SIG-M5 (cell line): ENCODE data around the gene LSM12.
"Not testable (repeated sequence)": the region's sequence is repeated elsewhere in the genome, so short reads cannot be mapped to it uniquely, and the experiment has no call there.

Experiments
- DNase-seq: peaks from one replicate; lab custom pipeline; 2025; lab: John Stamatoyannopoulos, UW

Gene LSM12

DNA sequence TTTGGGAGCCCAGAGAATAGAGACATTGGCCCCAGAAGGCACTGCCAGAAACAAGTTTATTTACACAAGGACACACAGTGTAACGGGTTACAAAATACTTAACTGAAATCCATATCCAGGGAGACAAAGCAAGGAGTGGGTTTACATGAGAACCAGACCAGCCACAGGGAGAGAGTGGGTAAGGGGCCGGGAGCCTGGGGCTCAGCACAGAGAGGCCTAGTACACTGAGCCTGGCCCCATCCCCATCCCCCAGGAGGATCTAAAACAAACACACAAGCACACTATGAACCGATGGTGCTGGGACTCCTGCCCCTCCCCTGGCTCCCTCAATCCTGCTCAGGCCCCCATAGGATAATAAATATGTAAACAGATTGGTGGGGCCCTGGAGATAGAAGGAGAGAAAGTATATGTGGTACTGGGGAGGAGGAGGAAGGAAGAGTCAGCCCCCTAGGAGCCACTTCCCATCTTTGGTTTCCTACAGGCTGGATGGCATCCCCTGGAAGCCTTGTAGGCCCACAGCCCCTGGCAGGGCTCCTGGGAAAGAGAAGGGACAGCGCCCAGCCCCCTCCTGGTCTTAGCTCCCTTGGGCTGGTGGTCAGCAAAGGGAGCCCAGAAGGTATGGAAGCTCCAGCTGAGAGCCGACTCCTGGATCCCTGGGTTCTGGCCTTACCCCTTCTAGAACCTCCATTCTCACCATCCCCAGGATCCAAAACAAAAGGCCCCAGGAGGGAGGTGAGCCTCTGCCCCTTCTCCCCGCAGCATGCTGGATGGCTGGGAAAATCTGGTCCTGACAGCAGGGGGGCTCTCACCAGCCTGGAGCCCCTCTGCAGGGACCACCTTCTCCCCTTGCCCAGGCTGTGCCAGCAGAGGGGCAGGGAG is 10.5 kb upstream of the LSM12 start:
- DNase-seq: no peak

- no peak for DNase-seq
Observed at GRCh38 chr17:44075598-44076293, 9.3 kb upstream of the LSM12 start.

DNA sequence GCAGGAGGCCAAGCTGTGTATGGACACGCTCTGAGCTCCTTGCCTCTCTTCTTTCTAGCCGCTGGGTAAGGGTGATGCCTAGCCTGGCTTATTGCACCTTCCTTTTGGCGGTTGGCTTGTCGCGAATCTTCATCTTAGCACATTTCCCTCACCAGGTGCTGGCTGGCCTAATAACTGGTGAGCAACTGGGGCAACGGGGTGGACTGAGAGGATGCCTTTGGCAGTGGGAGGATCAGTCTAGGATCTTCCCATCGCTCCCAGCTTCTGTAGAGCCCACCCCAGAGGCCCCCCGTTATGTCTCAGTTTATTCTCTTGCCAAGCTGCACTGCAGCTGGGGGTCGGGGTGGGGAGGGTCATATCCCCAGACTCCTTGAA is 8.4 kb upstream of the LSM12 start:
- DNase-seq: no peak

- no peak for DNase-seq
Observed at GRCh38 chr17:44074231-44074910, 7.9 kb upstream of the LSM12 start.

DNA sequence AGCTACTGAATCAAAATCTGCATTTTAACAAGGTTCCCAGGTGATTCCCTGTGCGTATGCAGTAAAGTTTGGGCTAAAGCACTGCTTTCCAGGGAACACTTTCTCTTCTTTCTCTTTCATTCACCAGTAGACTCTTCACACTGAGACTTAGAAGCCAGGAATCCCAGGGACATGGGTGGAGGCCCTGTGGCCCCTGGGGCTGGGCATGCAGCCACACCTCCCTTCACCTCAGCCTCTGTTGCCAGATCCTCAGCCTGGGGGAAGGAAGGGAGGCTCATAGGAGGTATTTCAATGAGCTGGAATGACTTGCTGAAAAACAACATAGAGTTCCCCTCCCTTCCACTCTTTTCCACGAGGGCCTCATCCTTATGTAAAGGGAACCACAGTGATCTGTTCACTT is 5.3 kb upstream of the LSM12 start:
- no peak for DNase-seq

DNA sequence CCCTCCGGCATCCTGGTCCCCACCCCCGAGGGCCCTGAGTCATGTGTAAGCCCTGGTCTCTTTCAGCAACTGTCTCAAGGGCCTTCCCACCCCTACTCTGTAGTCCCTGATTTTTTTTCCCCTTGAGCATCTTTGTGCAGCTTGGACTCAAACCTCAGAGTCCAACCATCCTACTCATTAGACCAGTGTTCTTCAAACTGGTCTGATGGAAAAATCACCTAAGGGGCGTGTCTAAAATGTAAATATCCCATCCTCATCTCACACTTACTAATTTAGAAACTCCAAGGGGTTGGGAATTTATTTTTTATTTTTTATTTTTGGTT is 4.7 kb upstream of the LSM12 start:
- DNase-seq: no peak

- peak; percentile 62 for DNase-seq
Observed at GRCh38 chr17:44070455-44071197, 4.2 kb upstream of the LSM12 start, which contains the start of gene G6PC3. Gene G6PC3 (plus strand): TSS chr17:44070735. CDS start chr17:44070966, 231 bp downstream.

DNA sequence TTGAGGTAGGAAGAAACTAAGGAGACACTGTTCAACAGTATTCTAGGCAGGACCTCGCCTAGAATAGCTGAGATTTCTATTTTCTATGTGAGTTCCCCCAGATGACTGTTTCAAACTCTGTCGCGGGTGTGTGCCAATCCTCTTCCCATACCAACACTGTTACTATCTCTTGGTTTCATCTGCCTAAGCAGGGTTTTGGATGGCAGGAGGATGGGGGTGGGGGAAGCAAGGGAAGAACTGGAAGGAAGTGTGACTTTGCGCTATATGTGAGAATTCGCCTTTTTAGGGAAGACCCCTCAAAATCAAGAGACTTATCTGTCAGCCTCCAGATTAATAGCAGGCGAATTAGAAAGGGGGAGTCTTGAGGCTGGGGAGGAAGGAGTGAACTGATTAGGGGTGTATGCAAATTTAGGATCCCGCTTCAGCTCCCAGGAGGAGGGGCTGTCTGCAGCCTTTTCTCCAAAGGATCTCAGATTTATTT is 3.5 kb upstream of the LSM12 start:
- DNase-seq: no peak

GRCh38 chr17:44067545-44067940 is 1.1 kb upstream of the LSM12 start:
- DNase-seq: no peak

DNA sequence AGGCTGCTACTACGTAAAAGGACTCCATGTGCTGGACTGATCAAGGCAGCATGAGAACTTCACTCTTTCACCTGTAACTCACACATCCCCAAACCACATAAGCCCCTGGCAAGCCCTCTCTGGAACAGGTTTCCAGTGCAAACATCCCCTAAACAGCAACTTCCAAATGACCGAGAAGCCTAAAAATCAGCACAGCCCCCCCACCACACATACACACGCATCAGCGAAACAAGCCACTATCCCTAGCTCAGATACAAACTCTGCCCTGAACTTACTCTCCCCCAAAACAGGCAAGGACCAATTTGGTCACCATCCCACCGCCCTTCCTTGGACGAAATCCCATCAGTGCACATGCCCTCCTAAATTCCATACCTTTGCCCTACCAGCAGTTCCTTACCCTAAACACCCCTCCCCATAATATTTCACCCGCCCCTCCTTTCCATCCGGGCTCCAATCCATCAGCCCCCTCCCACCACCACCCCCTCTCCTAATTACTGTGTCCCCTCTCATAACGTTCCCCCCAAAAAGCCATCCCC is 735 bp downstream of the LSM12 start:
- no peak for DNase-seq

- DNase-seq: no peak
Observed at GRCh38 chr17:44063704-44064639, 2.5 kb downstream of the LSM12 start.

- no peak for DNase-seq
Observed at GRCh38 chr17:44062871-44063270, 3.6 kb downstream of the LSM12 start.

GRCh38 chr17:44061446-44061845 is 5.0 kb downstream of the LSM12 start:
- no peak for DNase-seq

DNA sequence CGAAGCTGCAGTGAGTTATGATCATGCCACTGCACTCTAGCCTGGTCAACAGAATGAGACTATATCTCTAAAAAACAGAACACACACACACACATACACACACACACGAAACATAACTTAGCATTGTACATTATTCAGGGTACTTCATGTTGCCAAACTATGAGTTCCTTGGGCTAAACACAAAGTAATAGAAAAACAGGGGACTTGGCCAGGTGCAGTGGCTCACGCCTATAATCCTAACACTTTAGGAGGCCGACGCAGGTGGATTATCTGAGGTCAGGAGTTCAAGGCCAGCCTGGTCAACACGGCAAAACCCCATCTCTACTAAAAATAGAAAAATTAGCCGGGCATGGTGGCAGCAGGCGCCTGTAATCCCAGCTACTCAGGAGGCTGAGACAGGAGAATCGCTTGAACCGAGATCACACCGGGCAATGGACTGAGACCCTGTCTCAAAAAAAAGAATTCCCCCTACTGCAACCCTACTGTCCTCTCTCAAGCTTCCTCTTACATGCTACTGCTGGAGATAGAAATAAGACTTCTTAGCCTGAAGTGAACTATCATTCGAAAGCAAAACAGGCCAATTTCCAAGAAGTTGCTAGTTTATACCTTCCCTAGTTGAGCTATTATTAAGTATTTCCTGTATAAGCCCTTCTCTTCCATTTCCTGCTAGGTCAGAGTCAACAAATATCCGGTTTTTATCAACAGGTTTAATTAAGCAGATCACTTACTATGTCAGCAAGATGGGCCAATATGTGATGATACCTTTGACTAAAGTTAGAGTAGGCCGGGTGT is 7.2 kb downstream of the LSM12 start:
- DNase-seq: no peak

GRCh38 chr17:44053125-44053872 is 13.2 kb downstream of the LSM12 start:
- DNase-seq: no peak

DNA sequence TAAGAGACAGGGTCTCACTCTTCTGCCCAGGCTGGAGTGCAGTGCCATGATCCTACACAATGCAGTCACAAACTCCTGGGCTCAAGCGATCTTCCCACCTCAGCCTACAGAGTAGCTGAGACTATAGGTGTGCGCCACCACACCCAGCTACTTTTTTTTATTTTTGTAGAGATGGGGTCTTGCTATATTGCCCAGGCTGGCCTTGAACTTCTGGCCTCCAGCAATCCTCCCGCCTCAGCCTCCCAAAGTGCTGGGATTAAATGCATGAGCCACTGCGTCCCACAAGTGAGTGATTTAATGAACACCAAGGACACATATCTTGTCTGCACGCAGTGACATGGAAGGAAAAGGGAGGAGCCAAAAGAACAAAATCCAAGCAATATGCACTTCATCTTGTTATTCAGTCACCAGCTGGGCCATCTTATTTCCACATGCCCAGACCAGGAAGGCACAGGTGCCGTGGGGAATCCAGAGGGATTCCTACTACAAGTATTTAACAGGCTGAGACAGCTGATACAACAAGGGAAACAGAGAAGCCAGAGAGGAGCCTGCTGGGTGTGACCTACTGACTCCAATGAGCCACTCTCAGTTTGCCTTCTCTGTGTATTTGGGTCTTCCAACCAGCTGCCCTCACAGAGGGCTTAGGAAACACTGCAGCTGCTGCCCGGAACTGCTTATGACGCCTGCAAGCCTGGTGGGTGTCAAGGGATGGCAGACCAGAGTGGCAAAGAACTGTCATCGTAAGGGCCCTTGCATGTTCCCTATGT is 17.0 kb downstream of the LSM12 start:
- DNase-seq: no peak

DNA sequence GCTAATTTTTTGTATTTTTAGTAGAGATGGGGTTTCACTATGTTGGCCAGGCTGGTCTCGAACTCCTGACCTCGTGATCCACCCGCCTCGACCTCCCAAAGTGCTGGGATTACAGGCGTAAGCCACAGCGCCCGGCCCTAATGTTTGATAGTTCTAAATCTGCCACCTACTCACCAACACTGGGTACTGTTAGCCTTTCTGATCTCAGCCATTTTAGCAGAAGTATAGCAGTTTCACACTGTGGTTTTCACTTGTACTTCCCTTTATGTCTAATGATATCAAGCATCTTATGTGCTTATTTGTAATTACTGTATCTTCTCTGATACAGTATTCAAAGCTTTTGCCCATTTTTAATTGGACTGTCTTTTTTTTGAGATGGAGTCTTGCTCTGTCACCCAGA is 19.6 kb downstream of the LSM12 start:
- DNase-seq: not testable (repeated sequence)

DNA sequence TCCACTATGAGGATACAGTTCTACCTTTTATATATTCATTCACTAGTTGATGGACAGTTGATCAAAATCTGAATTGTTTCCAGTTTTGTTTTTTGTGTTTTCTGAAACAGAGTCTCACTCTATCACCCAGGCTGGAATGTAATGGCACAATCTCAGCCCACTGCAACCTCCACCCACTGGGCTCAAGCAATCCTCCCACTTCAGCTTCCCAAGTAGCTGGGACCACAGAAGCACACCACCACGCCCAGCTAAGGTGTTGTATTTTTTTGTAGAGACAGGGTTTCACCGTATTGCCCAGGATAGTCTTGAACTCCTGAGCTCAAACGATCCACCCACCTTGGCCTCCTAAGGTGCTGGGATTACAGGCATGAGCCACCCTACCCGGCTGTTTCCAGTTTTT is 21.0 kb downstream of the LSM12 start:
- no peak for DNase-seq
